A673 (cell line): Measurements from ENCODE around the gene TMEM258. TPM values are rescaled to one million over a fixed set of nuclear protein-coding genes. Genes with fewer than 3 reads are reported as not detected.

Experiments used
- BruUV-seq: library from RNA; stranded (reverse); fragments of 400-500 nt; replicated peaks from 2 replicates; lab custom pipeline; 2021; lab: Mats Ljungman, UMichigan
- CTCF ChIA-PET: fragments of 300-600 bp; sonication (Branson Sonifier 250); formaldehyde crosslinking; loops from one replicate; lab custom pipeline; 2022; ENCODE audit warnings: antibody characterized with exemption; lab: Charles Lee
- POLR2A ChIA-PET: fragments of 300-600 bp; sonication (Branson Sonifier 250); formaldehyde crosslinking; loops from one replicate; lab custom pipeline; 2022; ENCODE audit warnings: antibody characterized with exemption; ENCODE audit not compliant: low non-redundant PET; lab: Charles Lee
- DNase-seq: peaks from one replicate; pipeline ENCODE4 v3.0.0-alpha.2; 2015; ENCODE audit warnings: low spot score
- H3K27ac ChIP-seq: fragments of 200-600 bp; sonication (generic); 2 replicates; pipeline ENCODE4 v1.5.1; 2016; ENCODE audit warnings: mixed run types, low read depth, mild to moderate bottlenecking, mixed read lengths, antibody characterized with exemption, low read length; ENCODE audit not compliant: poor library complexity, severe bottlenecking
- H3K27me3 ChIP-seq: fragments of 200-600 bp; sonication (generic); replicated peaks from 2 replicates; pipeline ENCODE4 v1.6.1; 2017; ENCODE audit warnings: mixed run types, low read depth, mild to moderate bottlenecking, mixed read lengths, antibody characterized with exemption, low read length; ENCODE audit not compliant: insufficient read depth, poor library complexity
- H3K36me3 ChIP-seq: fragments of 200-600 bp; sonication (generic); 2 replicates; pipeline ENCODE4 v1.6.1; 2016; ENCODE audit warnings: mixed run types, mild to moderate bottlenecking, mixed read lengths, antibody characterized with exemption, low read length; ENCODE audit not compliant: insufficient read depth, poor library complexity, severe bottlenecking
- H3K4me1 ChIP-seq: fragments of 200-600 bp; sonication (generic); 2 replicates; pipeline ENCODE4 v1.6.1; 2017; ENCODE audit warnings: mixed run types, mild to moderate bottlenecking, mixed read lengths, antibody characterized with exemption, low read length; ENCODE audit not compliant: insufficient read depth, poor library complexity, severe bottlenecking
- H3K4me3 ChIP-seq: fragments of 200-600 bp; sonication (generic); 2 replicates; pipeline ENCODE4 v1.5.1; 2016; ENCODE audit warnings: low read depth, mixed run types, mild to moderate bottlenecking, mixed read lengths, low read length; ENCODE audit not compliant: poor library complexity, severe bottlenecking
- H3K9me3 ChIP-seq: fragments of 200-600 bp; sonication (generic); 2 replicates; pipeline ENCODE4 v1.6.1; 2016; ENCODE audit warnings: mixed run types, low read depth, mild to moderate bottlenecking, mixed read lengths, antibody characterized with exemption, low read length; ENCODE audit not compliant: poor library complexity, severe bottlenecking
- EZH2 ChIP-seq: fragments of 200-600 bp; sonication (generic); IDR thresholded peaks from 2 replicates; pipeline ENCODE4 v1.6.1; 2017; ENCODE audit warnings: borderline replicate concordance, low read depth, mild to moderate bottlenecking, mixed read lengths, antibody characterized with exemption, low read length; ENCODE audit not compliant: poor library complexity, severe bottlenecking
- intact Hi-C: fragments of 100-400 bp; cut with micrococcal nuclease; formaldehyde crosslinking; loops from one replicate; pipeline ENCODE4 v1.10.0; 2022; ENCODE audit not compliant: unreplicated experiment
- total RNA-seq: library from RNA; stranded (reverse); gene quantifications from 2 replicates; pipeline ENCODE4 v1.2.3, GENCODE V29; 2021
- TF ChIP-seq, protein P1 (sequence below): fragments of 300-800, 200-600 bp; sonication (generic); conservative IDR thresholded peaks from 2 replicates; pipeline ENCODE4 v1.5.1; 2017; ENCODE audit warnings: low read depth, mild to moderate bottlenecking, antibody characterized with exemption, low read length, moderate library complexity, mixed read lengths

TMEM258 gene
- total RNA-seq, 1 experiment from 2014 or later: 138 TPM

DNA sequence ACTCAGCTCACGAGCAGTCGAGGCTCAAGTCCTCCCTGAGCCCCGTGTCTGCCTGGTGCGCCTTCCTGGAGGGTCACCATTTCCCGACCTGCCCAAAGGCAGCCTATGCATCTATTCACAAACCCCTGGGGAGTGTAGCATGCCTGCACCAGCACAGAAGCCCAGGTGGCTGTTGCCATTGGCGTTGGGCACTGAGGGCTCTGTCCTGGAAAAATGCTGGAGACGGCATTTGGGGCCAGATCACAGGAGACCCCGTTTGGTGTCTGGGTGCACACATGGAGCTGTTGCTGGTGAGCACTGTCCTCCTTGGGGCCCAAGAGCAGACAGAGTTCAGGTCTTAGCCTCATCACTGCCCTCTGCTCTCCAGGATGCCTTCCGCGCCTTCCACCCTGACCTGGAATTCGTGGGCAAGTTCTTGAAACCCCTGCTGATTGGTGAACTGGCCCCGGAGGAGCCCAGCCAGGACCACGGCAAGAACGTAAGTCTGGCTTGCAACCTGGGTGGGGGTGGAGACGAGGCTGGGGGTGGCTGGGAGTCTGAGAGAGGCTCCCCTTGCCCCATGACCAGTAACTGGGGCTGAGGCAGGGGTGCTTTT is 45.1 kb upstream of the TMEM258 start:
- no TSS peak for BruUV-seq
- Histone ChIP-seq H3K27me3 (no peaks in the 10 kb centered on the region), H3K4me1 (peaks cover 49% of the 10 kb centered on the region), H3K27ac (peak overlapping the region; percentile 97), H3K9me3 (no peaks in the 10 kb centered on the region), H3K4me3 (no peak overlapping the region), H3K36me3 (peaks cover 89% of the 10 kb centered on the region)
- intact Hi-C loops: no loop called here
- TF ChIP-seq, protein P1, sequence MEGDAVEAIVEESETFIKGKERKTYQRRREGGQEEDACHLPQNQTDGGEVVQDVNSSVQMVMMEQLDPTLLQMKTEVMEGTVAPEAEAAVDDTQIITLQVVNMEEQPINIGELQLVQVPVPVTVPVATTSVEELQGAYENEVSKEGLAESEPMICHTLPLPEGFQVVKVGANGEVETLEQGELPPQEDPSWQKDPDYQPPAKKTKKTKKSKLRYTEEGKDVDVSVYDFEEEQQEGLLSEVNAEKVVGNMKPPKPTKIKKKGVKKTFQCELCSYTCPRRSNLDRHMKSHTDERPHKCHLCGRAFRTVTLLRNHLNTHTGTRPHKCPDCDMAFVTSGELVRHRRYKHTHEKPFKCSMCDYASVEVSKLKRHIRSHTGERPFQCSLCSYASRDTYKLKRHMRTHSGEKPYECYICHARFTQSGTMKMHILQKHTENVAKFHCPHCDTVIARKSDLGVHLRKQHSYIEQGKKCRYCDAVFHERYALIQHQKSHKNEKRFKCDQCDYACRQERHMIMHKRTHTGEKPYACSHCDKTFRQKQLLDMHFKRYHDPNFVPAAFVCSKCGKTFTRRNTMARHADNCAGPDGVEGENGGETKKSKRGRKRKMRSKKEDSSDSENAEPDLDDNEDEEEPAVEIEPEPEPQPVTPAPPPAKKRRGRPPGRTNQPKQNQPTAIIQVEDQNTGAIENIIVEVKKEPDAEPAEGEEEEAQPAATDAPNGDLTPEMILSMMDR: no peak
- TF ChIP-seq EZH2: no peak
- ChIA-PET CTCF (no interaction called here), POLR2A (interaction anchor here (0.6 to 0.7 kb wide), 2 partner anchors 45 to 292 kb away, joined by 3 to 4 read pairs; no protein-coding TSS in a partner anchor)
- DNase-seq: no peak

GRCh38 chr11:61836193-61836592 is 43.8 kb upstream of the TMEM258 start:
- TF ChIP-seq EZH2: no peak
- TF ChIP-seq, protein P1: no peak
- peaks cover 89% of the 10 kb centered on the region for H3K36me3 ChIP-seq
- H3K27ac ChIP-seq: peak overlapping the region; percentile 97
- BruUV-seq: no TSS peak
- H3K27me3 ChIP-seq: no peaks in the 10 kb centered on the region
- no peak for DNase-seq
- intact Hi-C loops: no loop called here
- H3K4me3 ChIP-seq: no peak overlapping the region
- H3K9me3 ChIP-seq: no peaks in the 10 kb centered on the region
- ChIA-PET POLR2A (no interaction called here), CTCF (no interaction called here)
- peaks cover 62% of the 10 kb centered on the region for H3K4me1 ChIP-seq

- BruUV-seq: TSS peak; percentile 94
- Histone ChIP-seq H3K36me3 (peaks cover 89% of the 10 kb centered on the region), H3K9me3 (no peaks in the 10 kb centered on the region), H3K27me3 (no peaks in the 10 kb centered on the region), H3K27ac (peak overlapping the region; percentile 97), H3K4me1 (peaks cover 72% of the 10 kb centered on the region), H3K4me3 (peak overlapping the region; percentile 96)
- POLR2A ChIA-PET: no interaction called here
- TF ChIP-seq, protein P1: no peak
- no peak for TF ChIP-seq EZH2
- intact Hi-C loops: no loop called here
- peak; percentile 99 for DNase-seq
- CTCF ChIA-PET: interaction anchor here (1.1 to 1.6 kb wide), 2 partner anchors 37 to 113 kb away, joined by 8 to 11 read pairs; no protein-coding TSS in a partner anchor
These were observed 42.1 kb upstream of the TMEM258 start for GRCh38 chr11:61834278-61835048.
